ENCODE measurements around the gene KIRREL3. TPM values are rescaled to one million over a fixed set of nuclear protein-coding genes. Genes with fewer than 3 reads are reported as not detected.

Gene KIRREL3
- polyA plus RNA-seq, 1 donor (not counting 4 experiments of a cell fraction or from before 2014, with no cell fraction given): 0.04 TPM

- peaks cover 8% of the 10 kb centered on the region for H3K4me1 ChIP-seq (ENCODE audit: control insufficient read depth, extremely low read depth, insufficient read depth, low read length)
- H3K9ac ChIP-seq (ENCODE audit: control insufficient read depth, extremely low read depth, insufficient read depth, low read length): no peak overlapping the region
- no peak for TF ChIP-seq CTCF (optimal IDR thresholded peaks at IDR 0.05 in 1 of 3, IDR thresholded peaks at IDR 0.05 in 1 of 3, conservative IDR thresholded peaks at IDR 0.05 in 1 of 3; ENCODE audit: extremely low read depth in 1 of 3, insufficient read depth in 2 of 3, low read length in 3 of 3)
- dilution Hi-C loops (cut with MboI; ENCODE audit: extremely low pct_ligation_motif_present, low sequenced_read_pairs): no loop called here
- no peak overlapping the region for H3K4me2 ChIP-seq (ENCODE audit: control insufficient read depth, extremely low read depth, insufficient read depth, low read depth, low read length)
- FAIRE-seq (no peak), DNase-seq (ENCODE audit: low read depth, low spot score) (no peak)
- H2AFZ ChIP-seq (ENCODE audit: control insufficient read depth, low read length): no peak overlapping the region
- H3K9me1 ChIP-seq (ENCODE audit: control insufficient read depth, extremely low read depth, insufficient read depth, low read length): no peaks in the 10 kb centered on the region
- H3K27ac ChIP-seq (ENCODE audit: control insufficient read depth, insufficient read depth, low read length): no peak overlapping the region
- H3K27me3 ChIP-seq (ENCODE audit: control insufficient read depth, extremely low read depth, insufficient read depth, low read length): peaks cover 3% of the 10 kb centered on the region
- H3K4me3 ChIP-seq (ENCODE audit: control insufficient read depth in 2 of 3, extremely low read depth in 1 of 3, insufficient read depth in 2 of 3, low read depth in 1 of 3, low read length in 3 of 3): no peak overlapping the region
- no peaks in the 10 kb centered on the region for H3K36me3 ChIP-seq (ENCODE audit: control insufficient read depth in 2 of 2, extremely low read depth in 1 of 2, insufficient read depth in 2 of 2, low read length in 2 of 2)
- H3K9me3 ChIP-seq (ENCODE audit: control insufficient read depth, low read depth, low read length): no peaks in the 10 kb centered on the region
- no peaks in the 10 kb centered on the region for H4K20me1 ChIP-seq (ENCODE audit: control insufficient read depth, extremely low read depth, insufficient read depth, low read length)
- no peaks in the 10 kb centered on the region for H3K79me2 ChIP-seq (ENCODE audit: control insufficient read depth, insufficient read depth, low read length)
Measured at GRCh38 chr11:126506789-126507188, 493.8 kb downstream of the KIRREL3 start.

- FAIRE-seq: no peak
- no peaks in the 10 kb centered on the region for H3K27me3 ChIP-seq (ENCODE audit: control insufficient read depth, extremely low read depth, insufficient read depth, low read length)
Measured at GRCh38 chr11:126502982-126503381, 497.6 kb downstream of the KIRREL3 start.

More at GRCh38 chr11:126502982-126503381, 497.6 kb downstream of the KIRREL3 start:
- peaks cover 18% of the 10 kb centered on the region for H3K4me1 ChIP-seq (ENCODE audit: control insufficient read depth, extremely low read depth, insufficient read depth, low read length)
- no peak overlapping the region for H3K9ac ChIP-seq (ENCODE audit: control insufficient read depth, extremely low read depth, insufficient read depth, low read length)
- dilution Hi-C loops (cut with MboI; ENCODE audit: extremely low pct_ligation_motif_present, low sequenced_read_pairs): no loop called here
- no peak overlapping the region for H3K4me2 ChIP-seq (ENCODE audit: control insufficient read depth, extremely low read depth, insufficient read depth, low read depth, low read length)
- no peaks in the 10 kb centered on the region for H4K20me1 ChIP-seq (ENCODE audit: control insufficient read depth, extremely low read depth, insufficient read depth, low read length)
- no peaks in the 10 kb centered on the region for H3K9me1 ChIP-seq (ENCODE audit: control insufficient read depth, extremely low read depth, insufficient read depth, low read length)
- TF ChIP-seq CTCF (optimal IDR thresholded peaks at IDR 0.05 in 1 of 3, IDR thresholded peaks at IDR 0.05 in 1 of 3, conservative IDR thresholded peaks at IDR 0.05 in 1 of 3; ENCODE audit: extremely low read depth in 1 of 3, insufficient read depth in 2 of 3, low read length in 3 of 3) (no peak), EZH2 (IDR thresholded peaks at IDR 0.05; ENCODE audit: low read length) (no peak)
- DNase-seq (ENCODE audit: low read depth, low spot score): no peak
- no peaks in the 10 kb centered on the region for H3K36me3 ChIP-seq (ENCODE audit: control insufficient read depth in 2 of 2, extremely low read depth in 1 of 2, insufficient read depth in 2 of 2, low read length in 2 of 2)
- H3K27ac ChIP-seq (ENCODE audit: control insufficient read depth, insufficient read depth, low read length): no peak overlapping the region
- no peak overlapping the region for H3K4me3 ChIP-seq (ENCODE audit: control insufficient read depth in 2 of 3, extremely low read depth in 1 of 3, insufficient read depth in 2 of 3, low read depth in 1 of 3, low read length in 3 of 3)
- no peaks in the 10 kb centered on the region for H3K79me2 ChIP-seq (ENCODE audit: control insufficient read depth, insufficient read depth, low read length)
- H3K9me3 ChIP-seq (ENCODE audit: control insufficient read depth, low read depth, low read length): no peaks in the 10 kb centered on the region
- H2AFZ ChIP-seq (ENCODE audit: control insufficient read depth, low read length): no peak overlapping the region
